ENCODE results near the gene TGFB2. TPM values are rescaled to one million over a fixed set of nuclear protein-coding genes. Genes with fewer than 3 reads are reported as not detected.
A peak's percentile ranks its signal among the peaks of the same experiment; 100 is the strongest.

TGFB2 gene
- total RNA-seq, 2 donors from 2014 or later, result 4.3 to 8.7 TPM

DNA sequence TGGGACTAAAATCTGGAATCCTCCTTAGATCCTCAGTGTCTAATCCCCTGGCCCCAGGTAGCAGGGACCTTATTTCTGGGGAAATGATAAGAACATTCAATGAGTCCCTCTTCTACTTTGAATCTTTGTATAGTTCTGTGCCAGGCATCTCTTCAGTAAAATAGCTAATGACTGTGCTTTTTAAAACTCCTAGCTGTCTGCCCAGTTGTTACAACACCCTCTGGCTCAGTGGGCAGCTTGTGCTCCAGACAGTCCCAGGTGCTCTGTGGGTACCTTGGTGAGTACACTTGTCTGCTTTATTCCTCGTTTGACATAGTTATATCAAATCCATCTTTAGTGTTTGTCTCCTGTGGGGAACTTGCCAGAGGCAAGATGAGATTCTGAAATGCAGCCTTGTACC lies 18.0 kb downstream of the TGFB2 start:
- TF ChIP-seq, protein P1, sequence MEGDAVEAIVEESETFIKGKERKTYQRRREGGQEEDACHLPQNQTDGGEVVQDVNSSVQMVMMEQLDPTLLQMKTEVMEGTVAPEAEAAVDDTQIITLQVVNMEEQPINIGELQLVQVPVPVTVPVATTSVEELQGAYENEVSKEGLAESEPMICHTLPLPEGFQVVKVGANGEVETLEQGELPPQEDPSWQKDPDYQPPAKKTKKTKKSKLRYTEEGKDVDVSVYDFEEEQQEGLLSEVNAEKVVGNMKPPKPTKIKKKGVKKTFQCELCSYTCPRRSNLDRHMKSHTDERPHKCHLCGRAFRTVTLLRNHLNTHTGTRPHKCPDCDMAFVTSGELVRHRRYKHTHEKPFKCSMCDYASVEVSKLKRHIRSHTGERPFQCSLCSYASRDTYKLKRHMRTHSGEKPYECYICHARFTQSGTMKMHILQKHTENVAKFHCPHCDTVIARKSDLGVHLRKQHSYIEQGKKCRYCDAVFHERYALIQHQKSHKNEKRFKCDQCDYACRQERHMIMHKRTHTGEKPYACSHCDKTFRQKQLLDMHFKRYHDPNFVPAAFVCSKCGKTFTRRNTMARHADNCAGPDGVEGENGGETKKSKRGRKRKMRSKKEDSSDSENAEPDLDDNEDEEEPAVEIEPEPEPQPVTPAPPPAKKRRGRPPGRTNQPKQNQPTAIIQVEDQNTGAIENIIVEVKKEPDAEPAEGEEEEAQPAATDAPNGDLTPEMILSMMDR (IDR thresholded peaks at IDR 0.05), result no peak
- DNase-seq (ENCODE audit: low spot score), result no peak
- H3K4me3 ChIP-seq, result no peak overlapping the region
- no peak overlapping the region for H3K27ac ChIP-seq
- H3K9me3 ChIP-seq, result no peaks in the 10 kb centered on the region
- H3K27me3 ChIP-seq, result no peaks in the 10 kb centered on the region
- H3K36me3 ChIP-seq, result no peaks in the 10 kb centered on the region
- peaks cover 0 to 19% of the 10 kb centered on the region in 2 donors for H3K4me1 ChIP-seq

DNA sequence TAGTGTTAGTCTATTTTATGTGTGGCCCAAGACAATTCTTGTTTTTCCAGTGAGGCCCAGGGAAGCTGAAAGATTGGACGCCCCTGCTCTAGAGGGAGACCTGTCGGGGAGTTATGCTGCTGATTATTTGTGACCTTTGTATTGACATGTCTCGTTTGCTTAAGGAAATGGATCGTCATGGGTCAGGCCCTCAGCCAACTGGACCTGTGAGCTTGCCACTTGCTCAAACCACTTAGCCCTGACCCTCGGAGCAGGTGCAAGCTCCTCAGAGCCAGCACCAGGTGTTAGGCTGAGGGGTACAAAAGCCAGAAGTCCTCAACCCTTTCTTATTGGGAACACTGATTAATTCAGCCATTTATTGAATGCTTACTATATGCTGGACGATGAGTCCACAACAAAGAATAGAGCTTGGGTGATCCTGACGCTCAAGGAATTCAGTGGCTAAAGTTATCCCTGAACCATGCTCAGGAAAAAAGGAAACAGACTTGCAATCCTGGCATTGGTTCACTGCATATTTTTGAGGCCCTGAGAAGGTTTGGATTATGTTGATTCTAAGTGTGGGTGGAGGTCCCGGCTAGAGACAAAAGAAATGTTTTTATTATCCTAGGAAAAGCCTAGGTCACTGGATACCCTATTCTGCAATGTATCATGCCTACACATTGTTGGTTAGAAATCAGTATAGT lies 19.0 kb downstream of the TGFB2 start:
- no peaks in the 10 kb centered on the region for H3K27me3 ChIP-seq
- no peak for DNase-seq (ENCODE audit: low spot score)
- H3K36me3 ChIP-seq, result no peaks in the 10 kb centered on the region
- H3K27ac ChIP-seq, result peak overlapping the region; percentile 44 to 54
- no peaks in the 10 kb centered on the region for H3K9me3 ChIP-seq
- TF ChIP-seq, protein P1 (IDR thresholded peaks at IDR 0.05), result no peak
- H3K4me3 ChIP-seq, result no peak overlapping the region
- H3K4me1 ChIP-seq, result peaks cover 0 to 19% of the 10 kb centered on the region in 2 donors

DNA sequence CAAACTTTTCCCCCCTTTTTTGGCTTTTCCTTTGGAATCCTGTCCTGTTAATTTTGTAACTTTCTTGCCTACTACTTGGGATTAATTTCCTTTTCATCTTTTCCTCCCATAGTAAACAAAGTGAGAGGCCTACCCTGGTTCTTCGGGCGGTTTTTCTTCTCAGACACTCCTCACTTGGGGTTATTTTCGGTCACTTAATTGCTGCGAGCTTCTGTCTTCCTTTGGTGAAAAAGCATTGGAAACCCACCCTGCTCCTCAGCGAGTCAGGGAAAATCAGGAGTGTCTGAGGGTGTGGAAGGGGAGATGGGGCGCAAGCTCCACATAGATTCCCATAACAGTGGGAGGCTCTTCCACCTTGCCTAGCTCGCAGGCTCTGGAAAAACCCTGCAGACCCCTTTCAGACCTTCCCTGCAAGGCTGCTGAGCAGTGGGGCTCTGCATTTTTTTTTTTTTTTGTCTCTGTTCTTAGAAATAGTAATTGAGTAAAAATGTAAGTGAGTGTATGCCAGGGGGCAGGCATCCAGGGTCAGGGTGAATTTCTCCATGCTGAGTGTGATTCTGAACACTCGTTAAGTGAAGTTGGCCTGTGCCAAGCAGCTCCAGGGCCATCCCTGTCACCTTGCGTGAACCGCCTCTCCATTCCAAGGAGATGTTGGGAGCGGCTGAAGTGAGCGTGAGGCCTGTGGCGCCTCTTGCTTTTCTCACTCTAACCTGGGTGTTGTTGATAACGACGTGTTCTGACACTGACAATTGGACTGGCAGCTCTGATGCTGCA lies 20.3 kb downstream of the TGFB2 start:
- TF ChIP-seq, protein P1 (IDR thresholded peaks at IDR 0.05), result no peak
- no peaks in the 10 kb centered on the region for H3K27me3 ChIP-seq
- H3K36me3 ChIP-seq, result no peaks in the 10 kb centered on the region
- H3K9me3 ChIP-seq, result no peaks in the 10 kb centered on the region
- no peak overlapping the region for H3K4me3 ChIP-seq
- H3K4me1 ChIP-seq, result peaks cover 0 to 19% of the 10 kb centered on the region in 2 donors
- peak overlapping the region; percentile 44 to 54 for H3K27ac ChIP-seq
- no peak for DNase-seq (ENCODE audit: low spot score)

DNA sequence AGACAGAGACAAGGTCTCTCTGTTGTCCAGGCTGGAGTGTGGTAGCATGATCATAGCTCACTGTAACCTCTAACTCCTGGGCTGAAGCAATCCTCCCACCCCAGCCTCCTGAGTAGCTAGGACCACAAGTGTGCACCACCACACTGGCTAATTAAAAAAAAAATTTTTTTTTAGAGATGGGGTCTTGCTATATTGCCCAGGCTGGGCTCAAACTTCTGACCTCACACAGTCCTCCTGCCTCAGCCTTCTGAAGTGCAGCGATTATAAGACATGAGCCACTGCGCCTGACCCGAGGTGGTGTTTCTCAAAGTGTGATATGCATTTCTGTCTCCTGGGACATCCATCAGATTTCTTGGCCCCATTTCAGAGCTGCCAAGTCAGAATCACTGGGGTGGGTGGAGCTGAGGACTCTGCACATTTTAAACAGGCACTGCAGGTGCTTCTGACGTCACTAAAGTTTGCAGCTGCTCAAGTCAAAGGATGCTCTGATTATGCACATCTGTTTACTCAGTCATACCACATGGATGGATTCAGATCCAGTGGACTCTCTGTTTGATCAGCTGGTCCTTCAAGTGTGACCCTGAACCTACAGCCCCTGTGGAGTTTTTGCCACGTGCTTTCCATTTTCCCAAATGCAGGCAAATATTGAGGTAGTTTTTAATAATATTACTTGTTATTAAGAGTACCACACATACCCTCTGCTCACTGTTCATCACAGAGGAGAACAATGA lies 21.4 kb downstream of the TGFB2 start:
- Histone ChIP-seq H3K9me3 (no peaks in the 10 kb centered on the region), H3K4me1 (peaks cover 0 to 27% of the 10 kb centered on the region in 2 donors), H3K27ac (no peak overlapping the region), H3K4me3 (no peak overlapping the region), H3K27me3 (no peaks in the 10 kb centered on the region), H3K36me3 (no peaks in the 10 kb centered on the region)
- TF ChIP-seq, protein P1 (IDR thresholded peaks at IDR 0.05), result no peak
- no peak for DNase-seq (ENCODE audit: low spot score)

DNA sequence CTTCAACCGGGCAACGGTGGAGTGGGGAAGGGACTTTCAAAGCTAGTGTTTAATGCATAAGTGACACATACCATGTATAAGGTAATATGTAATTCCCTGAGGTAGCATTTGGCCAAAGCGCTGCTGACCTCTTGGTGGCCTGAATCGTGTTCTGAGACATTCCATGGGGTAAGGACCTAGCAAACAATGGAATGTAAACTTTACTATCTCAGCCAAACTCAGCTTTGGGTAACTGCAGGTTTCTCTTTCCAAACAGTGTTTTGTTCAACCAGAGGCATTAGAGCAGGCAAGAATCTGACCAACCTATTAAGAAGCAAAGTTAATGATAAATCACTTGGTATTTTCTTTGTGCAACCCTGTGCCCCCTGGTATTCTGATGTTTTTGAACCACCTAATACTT lies 22.0 kb downstream of the TGFB2 start:
- Histone ChIP-seq H3K4me1 (peaks cover 0 to 33% of the 10 kb centered on the region in 2 donors), H3K4me3 (no peak overlapping the region), H3K27ac (no peak overlapping the region), H3K36me3 (no peaks in the 10 kb centered on the region), H3K9me3 (no peaks in the 10 kb centered on the region), H3K27me3 (no peaks in the 10 kb centered on the region)
- no peak for DNase-seq (ENCODE audit: low spot score)
- TF ChIP-seq, protein P1 (IDR thresholded peaks at IDR 0.05), result no peak

Data from right atrium auricular region (tissue), 2 donors.